HFFc6 (cell line): ENCODE results near the gene JAZF1. TPM values are rescaled to one million over a fixed set of nuclear protein-coding genes. Genes with fewer than 3 reads are reported as not detected.

Source experiments
- DNase-seq: peaks from one replicate; pipeline ENCODE4 v3.0.0-alpha.2; 2018
- H3K27ac Mint-ChIP-seq: 2 replicates; pipeline ENCODE4 v1.8.0; 2020; ENCODE audit warnings: mild to moderate bottlenecking, mixed read lengths
- H3K27me3 Mint-ChIP-seq: 2 replicates; pipeline ENCODE4 v1.8.0; 2021; ENCODE audit warnings: mild to moderate bottlenecking, moderate library complexity, mixed read lengths; ENCODE audit not compliant: insufficient read depth
- H3K36me3 Mint-ChIP-seq: 2 replicates; pipeline ENCODE4 v1.8.0; 2021; ENCODE audit warnings: low read depth, mixed read lengths
- H3K4me1 Mint-ChIP-seq: 2 replicates; pipeline ENCODE4 v1.8.0; 2020; ENCODE audit warnings: low read depth, mixed read lengths
- H3K4me3 Mint-ChIP-seq: 2 replicates; pipeline ENCODE4 v1.8.0; 2020; ENCODE audit warnings: mild to moderate bottlenecking, moderate library complexity, mixed read lengths
- H3K9me3 Mint-ChIP-seq: 2 replicates; pipeline ENCODE4 v1.8.0; 2020; ENCODE audit warnings: mild to moderate bottlenecking, mixed read lengths
- total RNA-seq, 6 experiments: library from RNA; stranded (reverse); fragmentation: NEBNext Ultra II Directional; extraction: Animal tissue kit (Norgen Biotek cat#: 25700); gene quantifications; 2 replicates in 1 of 6; 3 replicates in 5 of 6; pipeline ENCODE4 v1.2.3, GENCODE V29; 2021
- TF ChIP-seq, protein P1 (sequence below): fragments of 200-600 bp; sonication (generic); IDR thresholded peaks from 2 replicates; pipeline ENCODE4 v1.5.0; 2021; ENCODE audit warnings: antibody characterized with exemption, mild to moderate bottlenecking

Gene JAZF1
- total RNA-seq, 6 experiments from 2014 or later: 17.5 to 26.3 (median 21.4) TPM

DNA sequence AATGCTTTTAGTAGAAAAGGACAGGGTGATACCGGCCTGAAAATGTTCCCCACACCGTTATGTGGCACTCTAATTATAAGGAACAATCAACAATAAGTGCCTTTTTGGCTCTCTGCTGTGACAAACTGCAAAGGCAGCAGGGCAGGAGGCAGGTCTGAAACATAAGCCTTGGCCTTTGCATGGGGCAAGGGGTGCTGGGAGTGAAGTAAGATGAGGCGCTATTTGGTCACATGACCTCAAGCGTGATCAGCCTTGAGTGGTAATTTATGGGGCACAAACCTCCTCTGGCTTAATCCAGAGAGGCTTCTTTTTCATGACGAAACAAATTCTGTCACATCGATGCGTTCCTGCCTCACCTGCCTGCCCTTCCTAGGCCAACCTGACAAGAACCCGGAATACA, 237.9 kb downstream of the JAZF1 start:
- TF ChIP-seq, protein P1, sequence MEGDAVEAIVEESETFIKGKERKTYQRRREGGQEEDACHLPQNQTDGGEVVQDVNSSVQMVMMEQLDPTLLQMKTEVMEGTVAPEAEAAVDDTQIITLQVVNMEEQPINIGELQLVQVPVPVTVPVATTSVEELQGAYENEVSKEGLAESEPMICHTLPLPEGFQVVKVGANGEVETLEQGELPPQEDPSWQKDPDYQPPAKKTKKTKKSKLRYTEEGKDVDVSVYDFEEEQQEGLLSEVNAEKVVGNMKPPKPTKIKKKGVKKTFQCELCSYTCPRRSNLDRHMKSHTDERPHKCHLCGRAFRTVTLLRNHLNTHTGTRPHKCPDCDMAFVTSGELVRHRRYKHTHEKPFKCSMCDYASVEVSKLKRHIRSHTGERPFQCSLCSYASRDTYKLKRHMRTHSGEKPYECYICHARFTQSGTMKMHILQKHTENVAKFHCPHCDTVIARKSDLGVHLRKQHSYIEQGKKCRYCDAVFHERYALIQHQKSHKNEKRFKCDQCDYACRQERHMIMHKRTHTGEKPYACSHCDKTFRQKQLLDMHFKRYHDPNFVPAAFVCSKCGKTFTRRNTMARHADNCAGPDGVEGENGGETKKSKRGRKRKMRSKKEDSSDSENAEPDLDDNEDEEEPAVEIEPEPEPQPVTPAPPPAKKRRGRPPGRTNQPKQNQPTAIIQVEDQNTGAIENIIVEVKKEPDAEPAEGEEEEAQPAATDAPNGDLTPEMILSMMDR: no peak
- 0 out of 2 replicates have a peak, but pooled peaks cover 4% of the 10 kb centered on the region for H3K36me3 Mint-ChIP-seq
- H3K4me3 Mint-ChIP-seq: no peak overlapping the region
- peaks cover 11% of the 10 kb centered on the region for H3K4me1 Mint-ChIP-seq
- no peak overlapping the region for H3K27ac Mint-ChIP-seq
- DNase-seq: no peak
- 0 out of 2 replicates have a peak, but pooled peaks cover 2% of the 10 kb centered on the region for H3K27me3 Mint-ChIP-seq
- H3K9me3 Mint-ChIP-seq: no peaks in the 10 kb centered on the region

DNA sequence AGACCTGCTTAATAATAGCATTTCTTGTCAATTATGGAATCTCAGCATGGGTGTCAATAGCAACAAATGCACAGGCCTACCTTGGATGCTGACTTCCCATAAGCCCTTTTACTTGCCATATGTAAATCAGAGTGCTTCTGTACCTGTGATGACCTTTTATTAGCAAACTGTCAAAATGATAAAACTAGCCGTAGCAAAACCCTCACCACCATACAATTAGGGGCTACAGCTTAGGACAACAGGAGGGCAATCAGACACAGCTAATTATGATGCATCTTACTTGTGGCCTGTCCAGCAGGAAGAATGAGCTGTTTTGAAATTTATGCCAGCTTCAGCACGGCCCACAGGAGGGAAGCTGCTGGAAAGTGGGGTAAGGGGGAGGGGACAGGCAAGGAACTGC, 239.1 kb downstream of the JAZF1 start:
- Mint-ChIP-seq H3K27ac (no peak overlapping the region), H3K9me3 (no peaks in the 10 kb centered on the region), H3K27me3 (no peaks in the 10 kb centered on the region), H3K36me3 (0 out of 2 replicates have a peak, but pooled peaks cover 4% of the 10 kb centered on the region), H3K4me1 (peaks cover 17% of the 10 kb centered on the region), H3K4me3 (no peak overlapping the region)
- DNase-seq: no peak
- TF ChIP-seq, protein P1: no peak

DNA sequence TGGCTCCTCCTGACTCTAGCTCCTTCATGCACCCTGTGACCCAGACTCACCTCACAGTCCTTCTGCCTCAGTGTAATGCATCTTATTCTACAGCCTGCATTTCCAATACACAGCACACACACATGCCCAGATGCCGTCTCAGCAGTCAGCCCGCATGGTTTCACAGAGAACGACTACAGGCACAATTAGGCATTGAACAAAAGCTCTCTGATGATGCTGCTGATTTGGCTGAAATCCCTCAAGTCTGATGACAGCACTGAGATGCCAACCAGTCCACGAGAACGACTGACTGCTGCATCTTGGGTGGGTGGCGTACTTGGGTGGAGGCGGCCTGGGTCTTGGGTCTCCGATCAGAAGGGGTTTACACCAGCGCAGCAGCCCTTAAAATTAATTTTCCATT, 240.3 kb downstream of the JAZF1 start:
- TF ChIP-seq, protein P1: no peak
- Mint-ChIP-seq H3K4me3 (no peak overlapping the region), H3K9me3 (no peaks in the 10 kb centered on the region), H3K36me3 (0 out of 2 replicates have a peak, but pooled peaks cover 4% of the 10 kb centered on the region), H3K27me3 (no peaks in the 10 kb centered on the region), H3K27ac (peak overlapping the region; percentile 17; the same call in 1 of the 2 replicates), H3K4me1 (peaks cover 19% of the 10 kb centered on the region)
- DNase-seq: no peak

DNA sequence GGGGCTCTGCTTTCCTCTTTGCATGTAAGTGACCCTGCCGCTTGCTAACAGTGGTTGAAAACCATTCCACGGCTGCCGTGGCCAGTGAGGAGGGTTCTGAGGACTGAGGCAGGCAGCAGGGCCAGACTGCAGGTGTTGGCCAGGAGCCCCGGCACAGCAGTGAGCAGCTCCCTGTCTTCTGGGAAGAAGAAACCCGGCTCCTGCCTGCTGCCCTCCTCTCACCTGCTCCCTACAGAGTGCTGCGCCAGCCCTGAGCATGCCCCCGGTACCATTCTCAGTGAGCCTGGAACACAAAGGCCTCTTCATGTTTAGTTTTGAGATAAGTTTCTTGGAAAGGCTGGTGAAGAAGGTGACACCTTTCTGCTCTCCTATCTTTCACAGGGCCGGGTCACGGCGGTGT, 240.7 kb downstream of the JAZF1 start:
- TF ChIP-seq, protein P1: no peak
- Mint-ChIP-seq H3K9me3 (no peaks in the 10 kb centered on the region), H3K36me3 (0 out of 2 replicates have a peak, but pooled peaks cover 4% of the 10 kb centered on the region), H3K4me1 (peaks cover 22% of the 10 kb centered on the region), H3K4me3 (no peak overlapping the region), H3K27me3 (no peaks in the 10 kb centered on the region), H3K27ac (peak overlapping the region; percentile 17; the same call in 1 of the 2 replicates)
- no peak for DNase-seq

DNA sequence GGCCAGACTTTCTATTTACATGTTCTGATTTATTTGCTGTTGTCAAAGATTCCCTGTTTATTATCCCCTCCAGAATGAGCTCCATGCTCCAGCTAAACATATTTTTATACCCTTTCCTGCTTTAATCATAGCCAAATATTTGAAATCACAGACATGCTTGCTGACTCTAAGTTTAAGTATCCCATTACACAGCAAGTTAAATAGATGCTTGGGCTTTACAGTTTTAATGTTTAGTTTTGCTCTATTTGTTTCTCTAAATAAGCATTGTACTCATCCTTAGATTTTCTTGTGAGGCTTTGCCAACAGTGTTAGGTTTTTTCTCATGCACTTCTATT, 243.9 kb downstream of the JAZF1 start:
- TF ChIP-seq, protein P1: no peak
- Mint-ChIP-seq H3K4me3 (no peak overlapping the region), H3K9me3 (no peaks in the 10 kb centered on the region), H3K4me1 (peaks cover 31% of the 10 kb centered on the region), H3K27me3 (no peaks in the 10 kb centered on the region), H3K36me3 (0 out of 2 replicates have a peak, but pooled peaks cover 4% of the 10 kb centered on the region), H3K27ac (peak overlapping the region; percentile 3; the same call in 1 of the 2 replicates)
- no peak for DNase-seq
